CD1c-positive myeloid dendritic cell (primary cell): Measurements from ENCODE around the gene SPATS2L.

Source experiments
- DNase-seq: peaks from one replicate; pipeline ENCODE4 v3.0.0-alpha.2; 2016; ENCODE audit errors: extremely low spot score

The SPATS2L gene, protein sequence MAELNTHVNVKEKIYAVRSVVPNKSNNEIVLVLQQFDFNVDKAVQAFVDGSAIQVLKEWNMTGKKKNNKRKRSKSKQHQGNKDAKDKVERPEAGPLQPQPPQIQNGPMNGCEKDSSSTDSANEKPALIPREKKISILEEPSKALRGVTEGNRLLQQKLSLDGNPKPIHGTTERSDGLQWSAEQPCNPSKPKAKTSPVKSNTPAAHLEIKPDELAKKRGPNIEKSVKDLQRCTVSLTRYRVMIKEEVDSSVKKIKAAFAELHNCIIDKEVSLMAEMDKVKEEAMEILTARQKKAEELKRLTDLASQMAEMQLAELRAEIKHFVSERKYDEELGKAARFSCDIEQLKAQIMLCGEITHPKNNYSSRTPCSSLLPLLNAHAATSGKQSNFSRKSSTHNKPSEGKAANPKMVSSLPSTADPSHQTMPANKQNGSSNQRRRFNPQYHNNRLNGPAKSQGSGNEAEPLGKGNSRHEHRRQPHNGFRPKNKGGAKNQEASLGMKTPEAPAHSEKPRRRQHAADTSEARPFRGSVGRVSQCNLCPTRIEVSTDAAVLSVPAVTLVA

DNA sequence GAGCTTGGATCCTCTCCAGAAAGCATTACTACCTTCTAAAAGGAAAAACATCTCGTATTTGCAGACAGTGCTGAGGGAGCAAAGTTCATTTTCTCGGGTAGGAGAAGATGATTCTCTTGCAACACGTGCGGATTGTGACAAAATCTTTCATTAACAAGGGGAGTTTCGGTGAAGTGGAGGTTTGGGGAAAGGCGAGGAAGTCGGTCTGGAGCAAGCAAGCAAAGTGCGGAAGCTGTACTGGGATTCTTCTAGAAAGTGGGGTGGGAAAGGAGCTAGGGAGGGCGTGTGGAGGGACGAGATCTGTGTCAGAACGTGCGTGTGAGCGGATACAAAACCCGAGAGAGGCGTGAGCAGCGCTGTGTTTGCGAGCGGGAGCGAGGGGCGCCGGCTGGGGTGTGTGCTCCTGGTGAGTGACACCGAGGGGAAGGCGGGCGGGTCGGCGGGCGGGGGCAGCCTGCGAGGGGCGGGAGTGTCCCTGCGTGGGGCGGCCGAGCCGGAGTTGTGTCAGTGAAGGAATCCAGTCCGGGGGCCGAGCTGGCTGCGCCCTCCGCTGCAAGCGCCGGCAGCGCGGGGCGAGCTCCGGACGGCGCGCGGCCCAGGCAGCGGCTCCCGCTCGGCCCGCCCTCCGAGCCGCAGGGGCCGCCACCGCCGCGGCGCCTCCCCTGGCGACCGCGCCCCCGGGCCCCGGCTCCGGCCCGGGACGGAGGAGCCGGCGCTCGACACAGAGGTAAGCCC, at the start of gene SPATS2L:
Gene SPATS2L, plus strand, starts transcription at position 498 of the 735 bp plus-strand sequence. CDS start 82,552 bp downstream, outside the sequence.
- peak; percentile 66 for DNase-seq

DNA sequence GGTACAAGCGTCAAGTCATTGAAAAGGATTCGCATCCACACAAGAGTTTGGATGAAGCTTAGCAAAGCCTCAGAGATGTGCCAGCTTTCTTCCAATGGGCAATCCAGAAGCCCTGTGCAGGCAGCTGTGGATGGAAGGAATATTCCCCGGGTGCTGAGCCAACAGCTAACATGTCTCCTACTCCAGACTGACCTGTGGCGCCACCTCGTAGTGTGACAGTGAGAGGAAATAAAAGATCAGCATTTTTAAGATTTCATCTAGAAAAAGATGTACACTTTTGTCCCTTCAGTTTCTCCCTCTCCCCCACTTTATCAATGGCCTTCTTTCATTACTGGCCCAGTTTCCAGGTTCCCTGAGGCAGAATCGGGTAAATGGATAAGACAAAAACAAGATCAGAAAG, 48.9 kb upstream of the SPATS2L start:
- DNase-seq: no peak

DNA sequence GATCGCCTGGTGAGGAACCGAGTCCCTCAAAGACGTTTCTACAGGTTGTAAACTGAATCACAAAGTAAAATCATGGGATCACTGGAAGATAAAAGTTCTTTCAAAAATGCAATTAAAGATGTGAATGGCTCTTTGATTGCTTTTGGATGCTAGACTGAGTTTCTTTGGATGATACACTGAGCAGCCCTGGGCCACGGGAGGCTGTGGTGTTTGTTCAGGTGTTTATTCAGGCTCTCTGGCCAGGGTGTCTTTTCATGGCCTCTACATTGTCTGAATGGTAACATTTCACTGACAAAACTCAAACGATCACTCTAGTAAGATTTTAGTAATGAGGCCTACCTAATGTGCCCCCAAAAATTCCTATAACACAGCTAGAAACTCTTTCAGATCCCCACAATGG, 48.4 kb upstream of the SPATS2L start:
- no peak for DNase-seq

DNA sequence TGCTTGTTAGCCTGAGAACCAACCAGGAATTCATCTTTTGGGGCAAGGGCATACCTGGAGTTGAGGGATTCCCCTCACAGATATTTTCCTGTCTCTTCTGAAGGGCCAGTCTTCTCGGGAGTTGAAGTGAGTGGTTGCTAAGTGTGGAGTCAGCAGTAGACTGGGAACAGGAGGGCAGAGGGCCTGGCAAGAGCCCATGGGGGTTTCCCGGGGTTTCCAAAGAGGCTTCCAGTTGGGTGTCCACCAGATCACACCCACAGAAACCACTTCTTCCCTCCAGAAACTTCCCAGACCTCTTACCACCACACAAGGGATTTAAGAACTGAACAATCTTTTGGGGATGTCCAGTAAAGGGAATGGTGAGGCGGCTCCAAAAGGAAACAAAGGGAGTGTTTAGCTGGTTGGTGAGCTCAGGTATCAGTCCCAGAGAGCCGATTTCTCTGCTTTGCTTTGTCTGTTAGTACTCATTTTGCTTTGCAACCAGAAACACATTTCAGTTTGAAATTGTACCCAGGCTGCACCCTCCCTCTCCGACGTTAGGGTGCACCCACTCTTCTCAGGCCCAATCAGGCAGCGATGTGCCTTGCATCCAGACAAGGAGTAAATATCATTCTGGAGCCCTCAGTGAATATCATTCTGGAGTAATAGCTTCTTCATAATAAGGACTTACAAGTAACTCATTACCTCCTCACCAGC, 47.5 kb upstream of the SPATS2L start:
- DNase-seq: no peak

DNA sequence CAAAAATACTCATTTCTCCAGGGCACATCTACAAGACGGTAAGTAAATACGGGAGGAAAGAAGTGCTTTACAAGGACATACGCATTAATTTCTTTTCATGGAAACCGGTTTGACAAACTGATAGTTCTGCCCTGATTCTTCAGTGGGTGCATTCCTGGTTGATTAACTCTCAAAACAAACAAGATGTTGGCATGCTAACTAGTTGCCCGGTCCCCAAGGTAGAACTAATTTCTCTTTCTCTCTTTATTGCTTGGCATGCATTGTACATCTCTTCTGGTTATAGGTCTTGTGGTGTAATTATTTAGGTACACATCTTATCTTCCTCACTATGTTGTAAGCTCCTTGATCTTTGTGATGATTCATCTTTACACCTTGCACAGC, 46.9 kb upstream of the SPATS2L start:
- no peak for DNase-seq

DNA sequence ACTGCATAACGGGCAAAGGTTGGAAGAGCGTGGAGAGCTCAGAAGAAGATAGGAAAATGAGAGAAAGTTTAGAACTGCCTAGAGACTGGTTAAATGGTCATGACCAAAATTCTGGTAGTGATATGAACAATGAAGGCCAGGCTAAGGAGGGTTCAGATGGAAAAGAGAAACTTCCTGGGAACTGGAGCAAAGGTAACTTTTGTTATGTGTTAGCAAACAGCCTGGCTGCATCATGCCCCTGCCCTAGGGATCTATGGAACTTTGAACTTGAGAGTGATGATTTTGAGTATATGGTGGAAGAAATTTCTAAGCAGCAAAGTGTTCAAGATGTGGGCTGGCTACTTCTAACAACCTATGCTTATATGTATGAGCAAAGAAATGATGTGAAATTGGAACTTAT, 44.4 kb upstream of the SPATS2L start:
- DNase-seq: no peak

DNA sequence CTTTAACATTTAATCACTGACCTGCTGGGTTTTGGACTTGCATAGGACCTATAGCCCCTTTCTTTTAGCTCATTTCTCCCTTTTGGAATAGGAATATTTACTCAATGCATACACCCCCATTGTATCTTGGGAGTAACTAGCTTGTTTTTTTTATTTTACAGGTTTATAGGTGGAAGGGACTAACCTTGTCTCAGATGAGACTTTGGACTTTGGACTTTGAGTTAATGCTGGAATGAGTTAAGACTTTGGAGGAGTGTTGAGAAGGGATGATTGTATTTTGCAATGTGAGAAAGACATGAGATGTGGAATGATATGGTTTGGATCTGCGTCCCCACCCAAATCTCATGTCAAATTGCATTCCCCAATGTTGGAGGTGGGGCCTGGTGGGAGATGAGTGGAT, 43.2 kb upstream of the SPATS2L start:
- DNase-seq: no peak

DNA sequence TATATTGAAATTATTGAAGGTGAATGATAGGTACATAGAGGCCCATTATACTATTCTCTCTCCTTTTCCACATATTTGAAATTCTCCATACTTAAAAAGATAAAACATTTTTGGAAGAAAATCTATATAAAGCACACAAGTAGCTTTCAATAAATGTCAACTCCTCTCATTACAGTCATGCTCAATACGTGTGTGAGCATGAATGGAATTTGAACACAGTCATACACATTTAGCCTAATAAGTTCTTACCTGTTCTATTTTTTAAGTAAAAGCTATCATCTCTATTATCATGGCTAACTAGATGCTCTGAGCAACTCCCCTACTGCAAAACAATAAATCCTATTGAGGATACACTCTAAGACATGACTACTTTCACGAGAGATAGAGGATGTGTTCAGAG, 41.9 kb upstream of the SPATS2L start:
- DNase-seq: no peak

DNA sequence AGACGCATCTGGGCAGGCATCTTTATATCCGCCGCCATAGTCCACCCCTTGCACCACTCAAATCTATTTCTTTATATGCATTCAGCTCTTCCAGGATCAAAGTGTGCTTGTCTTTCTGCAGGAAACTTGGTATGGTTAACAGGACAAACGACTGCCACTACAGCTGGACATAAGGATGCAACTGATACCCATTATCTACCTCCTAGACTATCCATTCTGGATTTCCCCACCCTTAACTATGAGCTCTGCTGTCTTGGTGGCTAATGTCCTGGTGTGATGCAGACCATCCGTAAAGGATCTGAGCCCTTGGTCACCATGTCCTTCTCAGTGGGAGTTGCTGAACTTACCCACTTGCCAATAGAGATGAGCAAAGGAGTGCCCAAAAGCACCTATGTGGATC, 40.1 kb upstream of the SPATS2L start:
- DNase-seq: no peak

DNA sequence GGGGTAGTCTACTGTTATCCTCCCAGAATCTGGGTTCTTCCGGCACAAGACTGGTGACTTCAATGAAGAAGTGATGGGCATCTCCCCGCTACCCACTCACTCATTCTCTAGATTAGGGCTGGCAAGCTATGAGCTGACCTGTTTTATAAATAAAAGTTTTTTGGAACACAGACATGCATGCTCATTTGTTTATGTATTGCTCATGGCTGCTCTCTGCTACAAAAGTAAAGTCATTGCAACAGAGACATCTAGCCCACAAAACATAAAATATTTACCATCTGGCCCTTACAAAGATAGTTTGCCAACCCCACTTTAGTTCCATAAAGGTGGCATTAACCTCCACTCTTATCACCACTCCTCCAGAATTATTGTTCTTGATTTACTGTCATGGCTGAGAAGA, 39.1 kb upstream of the SPATS2L start:
- no peak for DNase-seq

DNA sequence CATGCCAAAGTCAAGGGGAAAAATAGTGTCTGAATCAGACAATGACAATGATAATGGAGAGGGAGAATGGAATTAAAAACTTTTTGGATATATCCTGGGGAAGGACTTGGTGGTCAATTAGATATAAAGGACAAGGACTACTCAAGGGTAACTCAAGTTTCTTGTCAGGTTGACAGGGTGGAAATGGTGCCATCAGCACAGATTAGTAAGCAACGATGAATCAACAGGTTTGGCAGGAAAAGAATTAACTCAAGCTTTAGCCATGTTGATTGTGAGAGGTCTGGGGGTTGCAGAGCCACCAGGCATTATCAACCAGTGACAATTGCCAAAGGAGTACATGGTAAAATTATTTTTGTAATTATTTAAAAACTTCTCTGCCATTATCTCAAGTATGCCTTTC, 35.8 kb upstream of the SPATS2L start:
- no peak for DNase-seq

DNA sequence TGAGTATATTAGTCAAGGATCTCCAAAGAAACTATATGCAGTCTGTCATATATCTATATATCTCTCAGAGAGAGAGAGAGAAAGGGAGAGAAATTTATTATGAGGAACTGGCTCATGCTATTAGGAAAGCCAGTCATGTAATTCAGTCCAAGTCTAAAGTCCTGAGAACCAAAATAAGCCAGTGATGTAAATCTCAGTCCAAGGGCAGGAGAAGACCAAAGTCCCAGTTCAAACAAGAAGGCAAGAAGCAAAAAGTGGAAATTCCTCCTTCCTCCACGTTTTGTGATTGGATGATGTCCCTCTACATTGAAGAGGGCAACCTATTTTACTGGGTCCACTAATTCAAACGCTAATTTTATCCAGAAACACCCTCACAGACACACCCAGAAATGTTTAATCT, 34.2 kb upstream of the SPATS2L start:
- no peak for DNase-seq

DNA sequence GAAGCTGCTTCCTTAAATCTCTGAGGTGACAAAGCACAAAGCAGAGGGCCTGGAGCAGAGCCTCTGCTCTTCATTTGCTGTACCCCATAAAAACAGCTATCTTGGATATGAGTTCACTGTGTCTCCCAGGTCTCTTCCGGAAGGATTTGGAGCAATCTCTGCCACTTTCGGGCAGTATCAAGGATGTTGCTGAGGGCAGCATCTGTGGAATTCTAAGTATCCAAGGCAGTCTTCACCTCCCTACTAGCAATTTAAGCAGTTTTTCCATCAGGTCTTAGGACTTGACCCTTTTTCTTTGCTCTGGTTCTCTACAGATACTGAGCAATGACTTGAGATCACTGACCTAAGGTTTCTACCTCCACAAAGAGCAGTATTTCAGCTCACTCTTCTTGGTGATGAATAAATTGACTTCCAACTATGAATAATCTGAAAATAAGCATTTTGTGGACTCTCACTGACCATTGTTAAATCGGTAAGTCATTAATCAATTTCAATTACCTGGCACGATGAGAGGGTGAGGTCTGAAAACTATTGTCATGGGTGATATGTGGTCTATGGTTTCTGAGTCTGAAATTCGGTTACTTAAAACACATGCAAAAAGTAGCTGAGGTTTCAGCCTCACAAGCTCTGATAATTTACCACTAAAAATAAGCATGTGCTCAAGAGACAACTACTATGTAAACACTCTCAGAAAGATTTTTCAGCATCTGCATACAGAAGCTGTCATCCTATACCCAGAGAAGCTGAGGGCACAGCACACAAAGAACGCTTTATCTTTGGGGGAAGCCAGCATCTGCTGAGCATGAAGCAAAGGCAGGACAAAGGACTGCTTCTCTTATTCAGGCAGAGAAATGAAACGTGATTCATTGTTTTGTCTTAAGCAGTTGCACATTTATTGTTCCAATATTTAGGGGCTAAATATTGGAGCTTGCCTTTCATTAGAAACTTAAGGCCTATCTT, 32.1 kb upstream of the SPATS2L start:
- no peak for DNase-seq

DNA sequence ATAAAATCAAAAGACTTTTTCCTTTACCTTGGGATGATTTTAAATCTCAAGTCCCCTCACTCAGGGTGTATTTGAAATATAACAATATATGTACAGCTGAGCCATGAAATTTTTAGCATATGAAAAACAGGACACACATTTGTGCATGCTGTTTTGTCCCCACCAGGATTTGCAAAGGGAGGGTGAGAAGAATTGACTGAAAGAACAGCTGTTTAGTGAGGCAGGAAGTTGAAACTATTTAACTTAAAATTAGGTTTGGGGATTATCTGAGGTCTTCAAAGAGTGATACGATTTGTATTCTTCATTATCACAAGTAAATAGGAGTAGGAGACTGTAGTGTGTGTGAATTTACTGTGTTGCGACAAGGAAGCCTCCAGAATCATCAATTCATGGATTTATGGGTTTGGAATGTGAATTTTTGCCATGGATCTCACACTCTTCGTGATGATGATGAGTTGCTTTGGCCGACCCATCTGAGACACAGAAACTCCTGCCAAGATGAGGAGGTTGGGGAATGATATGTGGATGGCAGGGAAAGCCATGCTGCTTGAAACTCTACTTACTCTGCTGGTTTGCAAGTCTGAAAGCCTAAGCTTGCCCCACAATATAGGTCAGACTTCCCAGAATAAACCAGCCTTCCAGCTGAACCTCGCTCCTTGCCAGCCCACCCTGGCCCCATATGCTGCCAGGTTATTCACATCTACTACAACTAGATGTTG, 31.0 kb upstream of the SPATS2L start:
- DNase-seq: no peak

DNA sequence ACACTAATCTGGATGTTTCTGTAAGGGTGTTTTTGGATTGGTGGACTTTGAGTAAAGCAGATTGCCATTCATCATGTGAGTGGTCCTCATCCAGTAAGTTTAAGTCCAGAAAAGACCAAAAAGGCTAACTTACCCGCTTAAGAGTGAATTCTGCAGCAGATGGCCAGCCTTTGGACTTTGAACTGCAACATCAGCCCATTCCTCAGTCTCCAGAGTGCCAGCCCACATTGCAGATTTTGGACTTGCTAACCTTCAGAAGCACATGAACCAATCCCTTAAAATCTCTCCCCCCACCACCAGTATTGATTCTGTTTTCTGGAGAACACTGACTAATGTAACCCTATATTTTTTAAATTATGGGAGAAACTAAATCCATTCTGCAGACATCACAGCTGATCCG, 30.0 kb upstream of the SPATS2L start:
- no peak for DNase-seq

DNA sequence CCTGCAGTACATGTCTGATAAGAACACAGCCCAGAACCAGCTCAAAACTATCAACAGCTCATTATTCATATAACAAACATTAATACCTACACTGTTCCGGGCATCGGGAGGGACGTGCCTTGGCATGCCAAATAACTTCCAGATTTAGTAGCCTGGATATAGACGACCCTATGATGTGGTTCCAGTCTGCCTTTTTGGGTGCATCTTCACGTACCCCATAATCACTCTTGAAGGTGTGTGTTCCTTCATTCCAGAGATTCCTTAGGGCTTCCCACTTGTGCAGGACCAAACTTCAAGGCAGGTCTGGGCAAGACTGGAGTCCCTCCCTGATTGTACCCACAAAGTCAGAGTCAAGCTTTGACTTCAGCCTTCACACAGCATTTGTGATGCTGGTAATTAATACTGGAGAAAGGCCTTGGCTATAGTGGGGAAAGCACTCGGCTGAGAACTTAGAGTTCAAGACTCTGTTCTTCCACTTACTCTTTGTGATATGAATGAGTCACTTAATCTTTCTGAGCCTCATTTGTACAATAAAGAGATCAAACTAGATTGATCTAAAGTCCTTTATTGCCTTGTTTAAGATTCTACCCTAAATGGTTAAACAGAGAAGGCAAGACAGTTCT, 27.7 kb upstream of the SPATS2L start:
- DNase-seq: no peak

DNA sequence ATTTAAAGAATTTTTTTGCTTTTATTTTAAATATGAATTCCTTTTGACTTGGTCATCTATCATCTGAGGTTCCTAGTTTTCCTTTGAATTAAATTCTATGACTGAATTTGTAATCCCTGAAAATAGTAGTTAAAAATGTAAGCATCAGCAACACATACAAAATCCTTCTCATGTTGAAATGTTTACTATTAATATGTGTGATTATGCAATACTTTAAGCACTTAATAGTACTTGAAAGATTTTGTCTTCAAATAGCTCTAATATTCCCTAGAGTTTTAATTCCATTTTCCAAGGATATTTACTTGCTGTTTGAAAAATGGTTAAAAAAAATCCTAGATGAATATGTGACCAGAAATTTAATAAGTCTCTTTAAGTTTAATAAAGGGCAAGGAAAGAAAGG, 26.6 kb upstream of the SPATS2L start:
- DNase-seq: no peak

DNA sequence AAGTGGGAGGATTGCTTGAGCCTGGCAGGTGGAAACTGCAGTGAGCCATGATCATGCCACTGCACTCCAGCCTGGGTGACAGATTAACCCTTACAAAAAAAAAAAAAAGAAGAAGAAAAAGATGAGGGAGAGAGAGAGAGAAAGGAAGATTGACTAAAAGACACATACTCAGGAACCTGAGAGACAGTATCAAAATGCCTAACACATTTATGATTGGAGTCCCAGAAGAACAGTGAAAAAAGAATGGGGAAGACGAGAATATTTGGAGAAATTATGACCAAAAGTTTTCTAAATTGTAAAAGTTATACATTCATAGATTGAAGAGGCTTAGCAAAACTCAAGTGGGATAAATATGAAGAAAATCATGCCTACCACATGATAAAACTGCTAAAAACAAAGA, 19.9 kb upstream of the SPATS2L start:
- no peak for DNase-seq

DNA sequence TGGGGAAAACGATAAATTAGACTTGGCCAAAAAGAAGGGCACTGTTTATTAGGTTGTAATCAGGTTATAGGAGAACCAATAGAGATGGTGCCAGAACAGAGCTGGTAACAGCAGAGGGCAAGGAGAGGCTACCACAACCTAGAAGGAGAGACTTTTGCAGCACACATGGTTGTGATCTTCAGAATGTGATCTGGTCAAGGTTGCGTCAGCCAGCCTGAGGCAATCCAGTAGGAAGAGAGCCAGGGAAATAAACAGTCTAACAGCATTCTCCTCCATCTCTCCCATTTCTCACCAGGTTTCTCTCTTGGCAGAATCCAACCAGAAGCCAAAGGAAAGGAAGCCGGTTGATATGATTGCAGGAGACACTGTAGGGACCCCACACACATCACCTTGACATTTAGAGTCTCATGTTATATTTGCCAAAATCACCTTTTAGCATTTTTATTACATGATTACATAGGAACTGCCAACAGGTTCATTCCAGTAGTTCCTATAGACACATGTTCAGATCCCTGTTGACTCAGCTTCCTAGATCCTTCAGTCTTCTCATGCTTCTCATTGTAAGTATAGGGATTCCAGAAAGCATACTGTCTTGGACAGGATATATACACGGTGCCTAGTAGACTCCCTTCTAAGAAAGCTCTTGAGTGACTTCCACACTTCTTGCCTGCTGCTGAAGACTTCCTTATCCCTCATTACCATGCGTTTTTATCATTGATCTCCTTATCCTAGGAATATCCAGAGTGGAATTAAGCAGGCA, 17.6 kb upstream of the SPATS2L start:
- DNase-seq: no peak
